Lower leg skin (tissue), 4 donors: ENCODE measurements around the gene PURA. TPM values are rescaled to one million over a fixed set of nuclear protein-coding genes. Genes with fewer than 3 reads are reported as not detected.

ENCODE experiments used
- DNase-seq, 2 donors: peaks; one replicate each; pipeline ENCODE4 v3.0.0-alpha.2; 2019; ENCODE audit warnings: low spot score in 2 of 2
- H3K4me3 ChIP-seq: fragments of 200-600 bp; sonication (generic); 2 replicates; pipeline ENCODE4 v1.5.1; 2017; ENCODE audit warnings: mild to moderate bottlenecking, low read depth; ENCODE audit not compliant: poor library complexity, severe bottlenecking
- POLR2A ChIP-seq, 2 donors: fragments of 450-650 bp; IDR thresholded peaks; one replicate each; pipeline ENCODE4 v1.6.1; 2016 to 2017; ENCODE audit warnings: antibody characterized with exemption in 2 of 2, mild to moderate bottlenecking in 1 of 2, moderate library complexity in 1 of 2
- WGBS, 2 donors: methylation state at CpG; one replicate each; pipeline ENCODE4 v1.1.5; 2018; 5-methylcytosine and 5-hydroxymethylcytosine counted together
- intact Hi-C: fragments of 100-400 bp; cut with DNase I; formaldehyde crosslinking; loops from one replicate; pipeline ENCODE4 v1.15.0; 2023; ENCODE audit warnings: low total_unique reads
- total RNA-seq, 4 donors: library from RNA; depleted of rRNA; stranded (reverse); fragments of >200 nt; gene quantifications; one replicate each; pipeline ENCODE4 v1.1.0, GENCODE V29; 2016
- TF ChIP-seq, protein P1 (sequence below), 3 donors: fragments of 450-650 bp; IDR thresholded peaks; one replicate each; pipeline ENCODE4 v1.5.1; 2016; ENCODE audit warnings: antibody characterized with exemption in 3 of 3, mild to moderate bottlenecking in 3 of 3, moderate library complexity in 2 of 3

The PURA gene
- total RNA-seq, 4 donors from 2014 or later, result 15.0 to 16.8 (median 16.2) TPM

DNA sequence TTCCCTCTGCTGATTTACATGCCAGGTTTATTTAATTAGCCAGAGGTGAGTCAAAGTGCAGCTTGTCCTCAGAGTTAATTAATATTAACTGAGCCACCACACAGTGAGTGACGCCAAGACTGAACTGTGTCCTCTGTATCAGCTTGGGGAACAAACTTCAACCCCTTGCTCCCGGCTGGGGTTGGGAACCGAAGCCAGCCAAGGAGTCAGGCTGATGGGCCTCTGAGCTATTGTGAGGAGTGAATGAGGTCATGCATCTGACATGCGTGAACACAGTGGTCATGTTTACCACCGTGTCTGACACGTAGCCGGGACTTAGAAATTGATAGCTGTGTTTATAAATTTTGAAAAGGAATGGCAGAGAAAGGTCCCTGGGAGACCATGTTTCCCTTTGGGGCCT is 28.9 kb downstream of the PURA start:
- WGBS, 2 donors, result 85 to 92% methylated on average over 7 of the region's 7 CpGs
- intact Hi-C loops, result no loop called here
- TF ChIP-seq POLR2A (IDR thresholded peaks at IDR 0.05), result no peak
- TF ChIP-seq, protein P1, sequence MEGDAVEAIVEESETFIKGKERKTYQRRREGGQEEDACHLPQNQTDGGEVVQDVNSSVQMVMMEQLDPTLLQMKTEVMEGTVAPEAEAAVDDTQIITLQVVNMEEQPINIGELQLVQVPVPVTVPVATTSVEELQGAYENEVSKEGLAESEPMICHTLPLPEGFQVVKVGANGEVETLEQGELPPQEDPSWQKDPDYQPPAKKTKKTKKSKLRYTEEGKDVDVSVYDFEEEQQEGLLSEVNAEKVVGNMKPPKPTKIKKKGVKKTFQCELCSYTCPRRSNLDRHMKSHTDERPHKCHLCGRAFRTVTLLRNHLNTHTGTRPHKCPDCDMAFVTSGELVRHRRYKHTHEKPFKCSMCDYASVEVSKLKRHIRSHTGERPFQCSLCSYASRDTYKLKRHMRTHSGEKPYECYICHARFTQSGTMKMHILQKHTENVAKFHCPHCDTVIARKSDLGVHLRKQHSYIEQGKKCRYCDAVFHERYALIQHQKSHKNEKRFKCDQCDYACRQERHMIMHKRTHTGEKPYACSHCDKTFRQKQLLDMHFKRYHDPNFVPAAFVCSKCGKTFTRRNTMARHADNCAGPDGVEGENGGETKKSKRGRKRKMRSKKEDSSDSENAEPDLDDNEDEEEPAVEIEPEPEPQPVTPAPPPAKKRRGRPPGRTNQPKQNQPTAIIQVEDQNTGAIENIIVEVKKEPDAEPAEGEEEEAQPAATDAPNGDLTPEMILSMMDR (IDR thresholded peaks at IDR 0.05), result no peak
- peak in 1 of 2 donors; percentile 68 for DNase-seq
- H3K4me3 ChIP-seq, result no peak overlapping the region

DNA sequence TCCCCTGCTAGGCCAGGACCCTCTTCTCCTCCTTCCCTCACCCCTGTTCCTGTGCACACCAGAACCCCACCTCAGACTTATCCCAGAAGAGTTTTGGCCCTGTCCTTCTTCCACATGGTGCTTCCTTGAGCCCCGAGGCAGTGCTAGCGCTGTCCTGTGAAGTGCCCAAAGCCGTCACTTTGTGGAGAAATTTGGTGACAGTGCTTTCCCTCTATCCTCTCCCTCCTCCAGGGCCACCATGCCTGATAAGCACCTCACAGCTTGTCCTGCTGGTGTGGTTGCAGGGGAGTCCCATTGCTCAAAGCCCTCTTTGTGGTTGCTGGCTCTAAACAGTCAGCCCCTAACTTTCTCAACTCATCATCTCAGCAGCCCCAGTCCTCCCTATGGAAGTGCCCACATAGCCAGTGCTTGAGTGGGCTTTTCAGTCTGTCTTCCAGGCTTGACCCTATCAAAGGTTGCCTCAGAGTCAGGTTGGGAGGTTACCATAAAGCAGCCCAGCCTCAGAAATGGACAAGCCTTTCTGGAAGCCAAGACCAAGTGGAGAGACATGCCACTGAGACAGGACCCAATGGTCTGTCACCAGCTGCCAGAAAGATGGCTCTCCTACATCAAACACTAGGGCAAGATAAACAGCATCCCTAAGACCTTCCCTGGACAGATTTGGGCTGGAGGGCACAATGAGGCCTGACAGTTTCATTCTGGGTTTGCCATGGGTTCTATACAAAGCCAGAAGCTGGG is 29.8 kb downstream of the PURA start:
- peak; percentile 11 to 74 for DNase-seq
- TF ChIP-seq POLR2A (IDR thresholded peaks at IDR 0.05), result no peak
- TF ChIP-seq, protein P1 (IDR thresholded peaks at IDR 0.05), result no peak
- intact Hi-C loops, result no loop called here

GRCh38 chr5:140145256-140145655 is 31.3 kb downstream of the PURA start:
- WGBS, 2 donors, result 59 to 64% methylated on average over 3 of the region's 3 CpGs
- intact Hi-C loops, result no loop called here
- H3K4me3 ChIP-seq, result no peak overlapping the region

More for the DNA sequence above, 29.8 kb downstream of the PURA start:
- no peak overlapping the region for H3K4me3 ChIP-seq
- 94 to 97% methylated on average over 3 of the region's 3 CpGs for WGBS, 2 donors

GRCh38 chr5:140145818-140146522 is 32.1 kb downstream of the PURA start:
- intact Hi-C loops, result no loop called here
- DNase-seq, result peak; percentile 48 to 92
- H3K4me3 ChIP-seq, result no peak overlapping the region
- TF ChIP-seq POLR2A (IDR thresholded peaks at IDR 0.05), result no peak
- TF ChIP-seq, protein P1 (IDR thresholded peaks at IDR 0.05), result no peak
- 11 to 13% methylated on average over 45 to 59 of the region's 64 CpGs for WGBS, 2 donors

More at GRCh38 chr5:140145256-140145655, 31.3 kb downstream of the PURA start:
- no peak for TF ChIP-seq POLR2A (IDR thresholded peaks at IDR 0.05)
- TF ChIP-seq, protein P1 (IDR thresholded peaks at IDR 0.05), result no peak
- DNase-seq, result peak; percentile 13 to 46

GRCh38 chr5:140146523-140146842 is 32.6 kb downstream of the PURA start:
- H3K4me3 ChIP-seq, result no peak overlapping the region
- TF ChIP-seq POLR2A (IDR thresholded peaks at IDR 0.05), result no peak
- TF ChIP-seq, protein P1 (IDR thresholded peaks at IDR 0.05), result no peak
- WGBS, 2 donors, result 35 to 57% methylated on average over 14 of the region's 14 CpGs
- no peak for DNase-seq
- intact Hi-C loops, result no loop called here
